Common myeloid progenitor, CD34-positive (primary cell): Measurements from ENCODE around the gene ASMTL.

Experiments
- CTCF ChIA-PET: fragments of 350-600 bp; sonication (Branson Sonifier 250); formaldehyde crosslinking; loops from one replicate; lab custom pipeline; 2021; ENCODE audit warnings: antibody characterized with exemption; lab: Charles Lee
- POLR2A ChIA-PET: fragments of 350-600 bp; sonication (Branson Sonifier 250); formaldehyde crosslinking; loops from one replicate; lab custom pipeline; 2021; ENCODE audit warnings: antibody characterized with exemption; lab: Charles Lee
- DNase-seq, 3 donors: peaks; one replicate each; pipeline versions ENCODE4 v3.0.0 to v3.0.0-alpha.2; 2013
- H3K27ac ChIP-seq, 2 experiments: 1 replicate in 1 of 2; 2 replicates in 1 of 2; pipeline ENCODE4 v1.7.0; 2013; ENCODE audit warnings: inconsistent platforms in 2 of 2, low read length in 2 of 2, mild to moderate bottlenecking in 2 of 2, low read depth in 1 of 2, moderate library complexity in 1 of 2; ENCODE audit not compliant: severe bottlenecking in 2 of 2, insufficient read depth in 1 of 2, poor library complexity in 1 of 2
- H3K27me3 ChIP-seq, 5 experiments: replicated peaks in 2 of 5; 1 replicate in 3 of 5; 2 replicates in 2 of 5; pipeline versions ENCODE4 v1.6.1 to v1.7.0; 2013; ENCODE audit warnings: low read length in 4 of 5, mild to moderate bottlenecking in 2 of 5, moderate library complexity in 2 of 5, inconsistent platforms in 1 of 5; ENCODE audit not compliant: insufficient read depth in 5 of 5, control insufficient read depth in 4 of 5
- H3K36me3 ChIP-seq, 4 experiments: 1 replicate in 2 of 4; 2 replicates in 2 of 4; pipeline versions ENCODE4 v1.6.1 to v1.7.0; 2013; ENCODE audit warnings: low read length in 3 of 4, control low read depth in 1 of 4, mild to moderate bottlenecking in 1 of 4; ENCODE audit not compliant: control insufficient read depth in 4 of 4, insufficient read depth in 4 of 4
- H3K4me1 ChIP-seq, 4 experiments: 1 replicate in 3 of 4; 2 replicates in 1 of 4; pipeline versions ENCODE4 v1.6.1 to v1.7.1; 2013; ENCODE audit warnings: low read length in 3 of 4, mild to moderate bottlenecking in 3 of 4, control low read depth in 1 of 4, inconsistent platforms in 1 of 4, moderate library complexity in 1 of 4; ENCODE audit not compliant: control insufficient read depth in 4 of 4, insufficient read depth in 4 of 4; ENCODE audit errors: control extremely low read depth in 1 of 4
- H3K4me3 ChIP-seq, 7 experiments: 1 replicate in 4 of 7; 2 replicates in 3 of 7; pipeline versions ENCODE4 v1.5.1 to v1.7.0; 2013; ENCODE audit warnings: mild to moderate bottlenecking in 7 of 7, low read length in 6 of 7, moderate library complexity in 6 of 7, inconsistent platforms in 2 of 7, low read depth in 2 of 7, control low read depth in 1 of 7; ENCODE audit not compliant: insufficient read depth in 4 of 7, control insufficient read depth in 1 of 7; ENCODE audit errors: extremely low read depth in 1 of 7
- H3K9me3 ChIP-seq, 5 experiments: 1 replicate in 4 of 5; 2 replicates in 1 of 5; pipeline versions ENCODE4 v1.6.1 to v1.7.1; 2013; ENCODE audit warnings: low read length in 4 of 5, mild to moderate bottlenecking in 2 of 5, inconsistent platforms in 1 of 5, low read depth in 1 of 5, moderate library complexity in 1 of 5; ENCODE audit not compliant: control insufficient read depth in 4 of 5, insufficient read depth in 2 of 5; ENCODE audit errors: control extremely low read depth in 1 of 5
- WGBS: methylation state at CpG from one replicate; pipeline ENCODE4 v1.1.5; 2013; ENCODE audit not compliant: insufficient coverage; 5-methylcytosine and 5-hydroxymethylcytosine counted together

ASMTL gene

GRCh38 chrX:1386338-1387127 lies 66.2 kb downstream of the ASMTL start:
- no peaks in the 10 kb centered on the region for H3K9me3 ChIP-seq
- DNase-seq = no peak
- peaks cover 6 to 81% (median 61%) of the 10 kb centered on the region in 4 experiments for H3K36me3 ChIP-seq
- H3K4me1 ChIP-seq = peaks cover 5 to 13% (median 10%) of the 10 kb centered on the region in 4 experiments
- H3K27me3 ChIP-seq = no peaks in the 10 kb centered on the region
- no peak overlapping the region for H3K4me3 ChIP-seq
- WGBS = 97% methylated on average over 33 of the region's 41 CpGs
- CTCF ChIA-PET = no interaction called here
- POLR2A ChIA-PET = no interaction called here
- H3K27ac ChIP-seq = no peak overlapping the region

GRCh38 chrX:1385253-1386223 lies 67.2 kb downstream of the ASMTL start:
- POLR2A ChIA-PET = no interaction called here
- DNase-seq = no peak
- WGBS = 96% methylated on average over 32 of the region's 36 CpGs
- Histone ChIP-seq H3K27me3 (no peaks in the 10 kb centered on the region), H3K4me1 (peaks cover 0 to 4% (median 1%) of the 10 kb centered on the region in 4 experiments), H3K9me3 (no peaks in the 10 kb centered on the region), H3K4me3 (no peak overlapping the region), H3K36me3 (peaks cover 6 to 81% (median 57%) of the 10 kb centered on the region in 4 experiments), H3K27ac (no peak overlapping the region)
- CTCF ChIA-PET = no interaction called here

DNA sequence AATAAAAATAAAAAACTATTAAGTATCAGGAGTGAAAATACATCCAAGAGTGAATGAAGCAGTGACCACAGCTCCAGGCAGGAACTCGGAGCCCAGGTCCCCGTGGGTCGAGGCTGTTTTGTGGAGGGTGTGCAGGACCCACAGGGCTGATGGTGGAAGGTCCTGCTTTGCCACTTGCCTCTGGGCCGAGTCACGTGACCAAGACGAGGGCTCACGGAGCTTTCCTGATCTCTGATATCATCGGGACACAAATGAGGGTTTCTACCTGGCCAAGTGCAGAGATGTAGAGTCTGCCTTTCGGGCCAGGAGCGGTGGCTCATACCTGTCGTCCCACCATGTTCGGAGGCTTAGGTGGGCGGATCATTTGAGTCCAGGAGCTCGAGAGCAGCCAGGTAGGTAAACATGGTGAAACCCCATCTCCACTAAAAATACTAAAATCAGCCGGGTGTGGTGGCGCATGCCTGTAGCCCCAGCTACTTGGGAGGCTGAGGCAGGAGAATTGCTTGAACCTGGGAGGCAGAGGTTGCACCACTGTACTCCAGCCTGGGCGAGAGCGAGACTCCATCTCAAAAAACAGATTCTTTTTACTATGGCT lies 68.0 kb downstream of the ASMTL start:
- no peak overlapping the region for H3K4me3 ChIP-seq
- H3K36me3 ChIP-seq = peaks cover 6 to 73% (median 53%) of the 10 kb centered on the region in 4 experiments
- WGBS = 97% methylated on average over 16 of the region's 18 CpGs
- DNase-seq = no peak
- POLR2A ChIA-PET = no interaction called here
- peaks cover 0 to 4% (median 0%) of the 10 kb centered on the region in 4 experiments for H3K4me1 ChIP-seq
- H3K27ac ChIP-seq = no peak overlapping the region
- CTCF ChIA-PET = no interaction called here
- H3K9me3 ChIP-seq = no peaks in the 10 kb centered on the region
- no peaks in the 10 kb centered on the region for H3K27me3 ChIP-seq

DNA sequence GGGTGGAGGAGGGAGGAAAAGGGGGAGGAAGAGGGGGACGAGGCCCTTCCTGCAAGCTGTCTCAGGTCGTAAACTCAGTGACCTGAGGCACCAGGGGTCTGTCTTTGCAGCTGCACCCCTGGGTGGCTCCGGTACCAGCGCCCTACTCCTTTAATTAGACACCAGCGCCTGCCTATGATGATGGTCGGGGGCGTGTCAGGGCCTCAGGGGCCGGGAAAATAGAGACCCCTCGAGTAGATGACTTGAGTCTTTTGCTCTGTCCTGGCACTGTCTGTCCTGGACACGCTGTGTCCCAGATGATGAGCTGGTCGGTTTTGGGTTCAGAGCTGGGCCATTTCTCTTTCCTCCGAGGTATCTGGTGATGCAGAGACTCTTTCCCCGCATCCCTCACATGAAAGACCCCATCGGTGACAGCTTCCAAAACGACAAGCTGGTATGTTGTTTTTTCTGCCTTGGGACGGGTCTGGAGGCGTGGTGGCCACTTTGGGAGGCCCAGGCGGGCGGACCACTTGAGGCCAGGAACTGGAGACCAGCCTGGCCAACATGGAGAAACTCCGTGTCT lies 72.0 kb downstream of the ASMTL start:
- peaks cover 2 to 49% (median 24%) of the 10 kb centered on the region in 4 experiments for H3K36me3 ChIP-seq
- 94% methylated on average over 18 of the region's 20 CpGs for WGBS
- H3K9me3 ChIP-seq = no peaks in the 10 kb centered on the region
- H3K4me1 ChIP-seq = no peaks in the 10 kb centered on the region
- DNase-seq = peak in 2 of 3 donors; percentile 19 to 34
- H3K4me3 ChIP-seq = no peak overlapping the region
- ChIA-PET POLR2A (no interaction called here), CTCF (no interaction called here)
- no peak overlapping the region for H3K27ac ChIP-seq
- no peaks in the 10 kb centered on the region for H3K27me3 ChIP-seq

- POLR2A ChIA-PET = no interaction called here
- WGBS = 96% methylated on average over 13 of the region's 24 CpGs
- H3K27ac ChIP-seq = no peak overlapping the region
- no peaks in the 10 kb centered on the region for H3K27me3 ChIP-seq
- no peak overlapping the region for H3K4me3 ChIP-seq
- H3K36me3 ChIP-seq = peaks cover 0 to 27% (median 11%) of the 10 kb centered on the region in 4 experiments
- DNase-seq = no peak
- no peaks in the 10 kb centered on the region for H3K4me1 ChIP-seq
- H3K9me3 ChIP-seq = no peaks in the 10 kb centered on the region
- CTCF ChIA-PET = no interaction called here
These were observed 74.4 kb downstream of the ASMTL start for GRCh38 chrX:1378306-1378759.

DNA sequence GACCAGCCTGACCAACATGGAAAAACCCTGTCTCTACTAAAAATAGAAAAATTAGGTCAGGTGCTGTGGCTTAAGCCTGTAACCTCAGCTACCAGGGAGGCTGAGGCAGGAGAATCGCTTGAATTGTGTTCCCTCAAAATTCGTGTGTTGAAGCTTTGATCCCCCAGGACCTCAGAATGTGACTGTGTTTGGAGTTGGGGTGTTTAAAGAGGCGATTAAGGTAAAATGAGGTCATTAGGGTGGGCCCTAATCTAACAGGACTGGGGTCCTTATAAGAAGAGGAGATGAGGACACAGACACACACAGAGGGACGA lies 84.4 kb downstream of the ASMTL start:
- no peak overlapping the region for H3K27ac ChIP-seq
- WGBS = 86% methylated on average over 2 of the region's 4 CpGs
- no peaks in the 10 kb centered on the region for H3K9me3 ChIP-seq
- no peaks in the 10 kb centered on the region for H3K27me3 ChIP-seq
- ChIA-PET POLR2A (no interaction called here), CTCF (no interaction called here)
- H3K4me3 ChIP-seq = no peak overlapping the region
- no peak for DNase-seq
- H3K36me3 ChIP-seq = peaks cover 0 to 20% (median 2%) of the 10 kb centered on the region in 4 experiments
- H3K4me1 ChIP-seq = no peaks in the 10 kb centered on the region
